Measurements from ENCODE around the gene PSTPIP1. TPM values are rescaled to one million over a fixed set of nuclear protein-coding genes. Genes with fewer than 3 reads are reported as not detected.

Gene PSTPIP1
- total RNA-seq, 4 donors from 2014 or later: 7.7 to 11.8 (median 8.1) TPM

DNA sequence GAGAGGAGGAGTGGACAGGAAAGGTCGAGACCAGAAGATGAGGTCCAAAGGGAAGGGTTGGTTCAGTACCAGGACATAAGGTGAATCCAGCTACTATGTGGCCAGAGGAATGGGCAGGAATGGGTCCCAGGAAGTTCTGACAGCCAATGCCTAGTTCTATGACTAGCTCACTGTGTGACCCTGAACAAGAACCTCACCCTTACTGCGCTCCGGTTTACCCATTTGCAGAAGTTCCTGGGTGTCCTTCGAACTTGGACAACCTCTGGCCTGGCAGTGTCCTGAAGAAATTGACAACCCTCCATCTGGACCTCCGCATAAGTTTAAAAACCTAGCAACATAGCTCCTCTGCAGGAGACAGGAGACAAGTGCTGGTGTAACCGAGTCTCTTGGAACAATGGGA, 12.2 kb upstream of the PSTPIP1 start:
- 83% methylated on average over 6 of the region's 6 CpGs for WGBS
- H3K9me3 ChIP-seq: no peaks in the 10 kb centered on the region
- peaks cover 0 to 5% (median 0%) of the 10 kb centered on the region in 4 donors for H3K27me3 ChIP-seq
- TF ChIP-seq EP300 (IDR thresholded peaks at IDR 0.05) (no peak), POLR2A (IDR thresholded peaks at IDR 0.05; ENCODE audit: low read depth) (no peak), POLR2AphosphoS5 (IDR thresholded peaks at IDR 0.05) (no peak)
- TF ChIP-seq, protein P1, sequence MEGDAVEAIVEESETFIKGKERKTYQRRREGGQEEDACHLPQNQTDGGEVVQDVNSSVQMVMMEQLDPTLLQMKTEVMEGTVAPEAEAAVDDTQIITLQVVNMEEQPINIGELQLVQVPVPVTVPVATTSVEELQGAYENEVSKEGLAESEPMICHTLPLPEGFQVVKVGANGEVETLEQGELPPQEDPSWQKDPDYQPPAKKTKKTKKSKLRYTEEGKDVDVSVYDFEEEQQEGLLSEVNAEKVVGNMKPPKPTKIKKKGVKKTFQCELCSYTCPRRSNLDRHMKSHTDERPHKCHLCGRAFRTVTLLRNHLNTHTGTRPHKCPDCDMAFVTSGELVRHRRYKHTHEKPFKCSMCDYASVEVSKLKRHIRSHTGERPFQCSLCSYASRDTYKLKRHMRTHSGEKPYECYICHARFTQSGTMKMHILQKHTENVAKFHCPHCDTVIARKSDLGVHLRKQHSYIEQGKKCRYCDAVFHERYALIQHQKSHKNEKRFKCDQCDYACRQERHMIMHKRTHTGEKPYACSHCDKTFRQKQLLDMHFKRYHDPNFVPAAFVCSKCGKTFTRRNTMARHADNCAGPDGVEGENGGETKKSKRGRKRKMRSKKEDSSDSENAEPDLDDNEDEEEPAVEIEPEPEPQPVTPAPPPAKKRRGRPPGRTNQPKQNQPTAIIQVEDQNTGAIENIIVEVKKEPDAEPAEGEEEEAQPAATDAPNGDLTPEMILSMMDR (IDR thresholded peaks at IDR 0.05): no peak
- no peak overlapping the region for H3K27ac ChIP-seq (replicated peaks in 1 of 4)
- intact Hi-C loops (cut with DNase I): no loop called here
- H3K4me3 ChIP-seq: no peak overlapping the region
- DNase-seq (ENCODE audit: extremely low spot score): no peak
- no peaks in the 10 kb centered on the region for H3K36me3 ChIP-seq
- peaks cover 0 to 7% (median 0%) of the 10 kb centered on the region in 4 donors for H3K4me1 ChIP-seq

DNA sequence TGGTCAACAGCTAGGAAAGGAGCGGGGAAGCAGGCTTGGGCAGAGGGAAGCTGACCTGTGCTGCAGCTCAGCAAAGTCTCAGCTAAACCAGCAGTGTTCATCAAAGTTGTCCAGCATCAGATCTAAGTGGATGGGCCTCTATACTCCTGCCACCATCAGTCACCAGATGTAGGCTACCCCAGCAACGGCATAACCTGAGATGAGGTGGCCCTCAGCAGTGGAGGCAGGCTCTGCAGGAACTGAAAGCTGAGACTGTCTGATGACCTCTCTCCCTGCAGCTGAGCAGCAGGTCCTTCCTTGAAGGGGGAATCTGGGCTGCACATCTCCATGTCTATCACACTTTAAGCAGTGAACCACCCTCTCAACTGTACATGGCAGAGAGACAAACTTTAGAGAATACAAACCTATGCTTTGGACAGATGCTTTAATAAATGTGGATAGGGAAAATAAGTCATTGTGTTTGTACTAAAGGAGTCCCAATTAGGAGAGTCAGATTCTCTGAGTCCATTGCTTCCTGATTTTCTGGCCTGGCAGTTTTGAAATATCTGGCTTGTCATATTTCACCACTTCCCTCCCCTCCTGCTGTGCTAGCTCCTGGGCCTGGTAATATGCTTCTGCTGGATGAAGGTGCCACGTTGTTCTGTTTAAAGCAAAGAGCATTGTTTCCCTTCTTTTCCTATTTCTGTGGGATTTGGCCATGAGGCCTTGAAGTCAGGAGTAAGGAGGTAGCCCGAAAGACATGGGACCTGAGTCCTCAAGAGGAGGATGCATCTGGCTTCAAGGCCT, 11.1 kb upstream of the PSTPIP1 start:
- H3K4me1 ChIP-seq: peaks cover 7 to 16% (median 9%) of the 10 kb centered on the region in 4 donors
- no peaks in the 10 kb centered on the region for H3K9me3 ChIP-seq
- WGBS: 79% methylated on average over 3 of the region's 4 CpGs
- H3K27ac ChIP-seq (replicated peaks in 1 of 4): peak overlapping the region in 1 of 4 donors; percentile 18
- DNase-seq (ENCODE audit: extremely low spot score): no peak
- no peaks in the 10 kb centered on the region for H3K36me3 ChIP-seq
- intact Hi-C loops (cut with DNase I): no loop called here
- H3K4me3 ChIP-seq: no peak overlapping the region
- TF ChIP-seq POLR2AphosphoS5 (IDR thresholded peaks at IDR 0.05) (no peak), EP300 (IDR thresholded peaks at IDR 0.05) (no peak), POLR2A (IDR thresholded peaks at IDR 0.05; ENCODE audit: low read depth) (no peak)
- TF ChIP-seq, protein P1 (IDR thresholded peaks at IDR 0.05): no peak
- H3K27me3 ChIP-seq: peaks cover 0 to 5% (median 0%) of the 10 kb centered on the region in 4 donors

DNA sequence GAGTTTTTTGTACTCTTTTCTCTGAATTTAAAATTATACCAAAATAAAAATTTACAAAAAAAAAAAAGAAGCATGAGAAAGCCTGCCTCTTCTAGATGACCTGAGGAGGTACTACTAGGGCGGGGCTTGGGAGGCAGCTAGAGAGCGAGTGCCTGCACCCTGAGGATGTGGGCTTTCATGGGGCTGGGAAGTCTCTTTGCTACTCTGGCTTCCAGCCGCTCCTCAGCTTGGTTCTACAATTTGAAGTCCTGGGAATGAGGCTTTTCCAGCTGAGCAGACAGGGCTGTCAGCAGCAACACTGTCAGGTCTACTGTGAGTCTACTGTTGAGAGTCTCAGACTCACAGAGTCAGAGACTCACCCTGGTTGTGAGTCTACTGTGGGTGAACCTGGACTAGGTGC, 8.2 kb upstream of the PSTPIP1 start:
- Histone ChIP-seq H3K4me1 (peaks cover 8 to 22% (median 12%) of the 10 kb centered on the region in 4 donors), H3K27ac (replicated peaks in 1 of 4) (no peak overlapping the region), H3K27me3 (no peaks in the 10 kb centered on the region), H3K36me3 (no peaks in the 10 kb centered on the region), H3K9me3 (no peaks in the 10 kb centered on the region), H3K4me3 (no peak overlapping the region)
- WGBS: 94% methylated on average over 3 of the region's 3 CpGs
- no peak for DNase-seq (ENCODE audit: extremely low spot score)
- intact Hi-C loops (cut with DNase I): no loop called here
- no peak for TF ChIP-seq POLR2A (IDR thresholded peaks at IDR 0.05; ENCODE audit: low read depth)
- no peak for TF ChIP-seq POLR2AphosphoS5 (IDR thresholded peaks at IDR 0.05)
- TF ChIP-seq EP300 (IDR thresholded peaks at IDR 0.05): no peak
- TF ChIP-seq, protein P1 (IDR thresholded peaks at IDR 0.05): no peak

DNA sequence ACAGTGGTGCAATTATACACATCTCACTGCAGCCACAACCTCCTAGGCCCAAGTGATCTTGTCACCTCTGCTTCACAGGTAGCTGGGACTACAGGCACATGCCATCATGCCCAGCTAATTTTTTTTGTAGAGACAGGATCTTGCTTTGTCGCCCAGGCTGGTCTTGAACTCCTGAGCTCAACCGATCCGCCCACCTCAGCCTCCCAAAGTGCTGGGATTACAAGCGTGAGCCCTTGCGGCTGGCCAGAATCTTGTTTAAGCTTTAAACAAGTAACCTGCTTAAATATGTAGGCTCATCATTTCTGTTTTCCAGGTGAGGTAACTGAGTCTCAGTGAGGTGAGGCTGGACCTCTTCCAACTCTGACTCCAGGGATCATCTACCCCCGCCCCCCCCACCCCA, 7.7 kb upstream of the PSTPIP1 start:
- TF ChIP-seq POLR2A (IDR thresholded peaks at IDR 0.05; ENCODE audit: low read depth): no peak
- TF ChIP-seq, protein P1 (IDR thresholded peaks at IDR 0.05): no peak
- no peak for TF ChIP-seq POLR2AphosphoS5 (IDR thresholded peaks at IDR 0.05)
- TF ChIP-seq EP300 (IDR thresholded peaks at IDR 0.05): no peak
- Histone ChIP-seq H3K9me3 (no peaks in the 10 kb centered on the region), H3K4me3 (no peak overlapping the region), H3K27me3 (no peaks in the 10 kb centered on the region), H3K27ac (replicated peaks in 1 of 4) (no peak overlapping the region), H3K36me3 (no peaks in the 10 kb centered on the region), H3K4me1 (peaks cover 8 to 22% (median 12%) of the 10 kb centered on the region in 4 donors)
- no peak for DNase-seq (ENCODE audit: extremely low spot score)
- 95% methylated on average over 6 of the region's 6 CpGs for WGBS
- intact Hi-C loops (cut with DNase I): no loop called here
